Measurements from ENCODE around the gene KLHL11. TPM values are rescaled to one million over a fixed set of nuclear protein-coding genes. Genes with fewer than 3 reads are reported as not detected.

Gene KLHL11
- total and polyA plus RNA-seq, 9 donors: 2.7 to 30.5 (median 19.4) TPM

DNA sequence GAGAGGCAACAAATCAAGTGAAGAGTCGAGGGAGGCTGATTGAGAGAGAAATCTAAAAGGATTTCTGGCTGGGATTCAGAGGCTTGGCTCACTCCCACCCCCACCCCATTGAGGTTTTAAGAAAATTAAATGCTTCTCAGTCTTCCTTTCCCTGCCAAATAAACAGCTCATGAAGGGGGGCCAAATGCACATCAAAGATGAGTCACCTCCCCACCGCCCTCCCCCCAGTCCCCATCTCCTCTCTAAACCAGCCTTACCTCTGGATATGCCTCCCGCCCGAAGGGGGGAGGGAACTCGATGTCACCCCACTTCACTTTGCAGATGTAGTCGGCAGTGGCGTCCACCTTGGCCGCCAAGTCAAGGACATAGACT is 41.9 kb upstream of the KLHL11 start:
- intact Hi-C loops (cut with DNase I): no loop called here
- Histone ChIP-seq H3K9me3 (no peaks in the 10 kb centered on the region), H3K36me3 (no peaks in the 10 kb centered on the region), H3K4me3 (no peak overlapping the region), H3K27me3 (no peaks in the 10 kb centered on the region), H3K4me1 (ENCODE audit: insufficient read depth) (no peaks in the 10 kb centered on the region), H3K27ac (no peak overlapping the region)
- no peak for TF ChIP-seq CTCF (IDR thresholded peaks at IDR 0.05)
- TF ChIP-seq EP300 (IDR thresholded peaks at IDR 0.05): no peak
- TF ChIP-seq POLR2A (IDR thresholded peaks at IDR 0.05): no peak
- WGBS, 3 donors: 25 to 42% (median 36%) methylated on average over 7 to 8 of the region's 8 CpGs
- DNase-seq: no peak

- no peak overlapping the region for H3K4me3 ChIP-seq
- H3K4me1 ChIP-seq (ENCODE audit: insufficient read depth): no peaks in the 10 kb centered on the region
- intact Hi-C loops (cut with DNase I): no loop called here
- WGBS, 3 donors: 70 to 79% (median 72%) methylated on average over 15 of the region's 15 CpGs
- no peaks in the 10 kb centered on the region for H3K36me3 ChIP-seq
- H3K27me3 ChIP-seq: no peaks in the 10 kb centered on the region
- H3K27ac ChIP-seq: no peak overlapping the region
- peak in 1 of 5 donors; percentile 36 for DNase-seq
- no peak for TF ChIP-seq EP300 (IDR thresholded peaks at IDR 0.05)
- no peak for TF ChIP-seq POLR2A (IDR thresholded peaks at IDR 0.05)
- TF ChIP-seq CTCF (IDR thresholded peaks at IDR 0.05): no peak
- H3K9me3 ChIP-seq: no peaks in the 10 kb centered on the region
These were observed 41.4 kb upstream of the KLHL11 start for GRCh38 chr17:41906465-41907184.

GRCh38 chr17:41905172-41905571 is 39.9 kb upstream of the KLHL11 start:
- H3K36me3 ChIP-seq: no peaks in the 10 kb centered on the region
- TF ChIP-seq EP300 (IDR thresholded peaks at IDR 0.05) (no peak), CTCF (IDR thresholded peaks at IDR 0.05) (no peak), POLR2A (IDR thresholded peaks at IDR 0.05) (no peak)
- intact Hi-C loops (cut with DNase I): no loop called here
- H3K4me1 ChIP-seq (ENCODE audit: insufficient read depth): no peaks in the 10 kb centered on the region
- H3K27me3 ChIP-seq: no peaks in the 10 kb centered on the region
- DNase-seq: no peak
- no peaks in the 10 kb centered on the region for H3K9me3 ChIP-seq
- H3K4me3 ChIP-seq: no peak overlapping the region
- H3K27ac ChIP-seq: no peak overlapping the region
- 89 to 95% (median 92%) methylated on average over 4 of the region's 4 CpGs for WGBS, 3 donors

- 89 to 90% (median 89%) methylated on average over 7 of the region's 7 CpGs for WGBS, 3 donors
- Histone ChIP-seq H3K9me3 (no peaks in the 10 kb centered on the region), H3K4me1 (ENCODE audit: insufficient read depth) (no peaks in the 10 kb centered on the region), H3K4me3 (no peak overlapping the region), H3K27me3 (no peaks in the 10 kb centered on the region), H3K27ac (no peak overlapping the region), H3K36me3 (no peaks in the 10 kb centered on the region)
- DNase-seq: no peak
- TF ChIP-seq POLR2A (IDR thresholded peaks at IDR 0.05) (no peak), CTCF (IDR thresholded peaks at IDR 0.05) (no peak), EP300 (IDR thresholded peaks at IDR 0.05) (no peak)
- intact Hi-C loops (cut with DNase I): no loop called here
These were observed 39.1 kb upstream of the KLHL11 start for GRCh38 chr17:41904242-41904841.
